PFSK-1 (cell line): Measurements from ENCODE around the gene ZNF384.

Experiments used
- POLR2AphosphoS5 ChIP-seq: IDR thresholded peaks from 2 replicates; pipeline ENCODE4 v1.6.1; 2012; ENCODE audit warnings: low read depth, mild to moderate bottlenecking, control low read depth, low read length, moderate library complexity
- TF ChIP-seq, protein P1 (sequence below), 2 experiments: IDR thresholded peaks; 2 replicates each; pipeline versions ENCODE4 v1.6.1 to v1.8.0; 2011 to 2012; ENCODE audit warnings: low read depth in 2 of 2, low read length in 2 of 2, control low read depth in 1 of 2, inconsistent platforms in 1 of 2, mild to moderate bottlenecking in 1 of 2, moderate library complexity in 1 of 2; ENCODE audit not compliant: insufficient read depth in 1 of 2

DNA sequence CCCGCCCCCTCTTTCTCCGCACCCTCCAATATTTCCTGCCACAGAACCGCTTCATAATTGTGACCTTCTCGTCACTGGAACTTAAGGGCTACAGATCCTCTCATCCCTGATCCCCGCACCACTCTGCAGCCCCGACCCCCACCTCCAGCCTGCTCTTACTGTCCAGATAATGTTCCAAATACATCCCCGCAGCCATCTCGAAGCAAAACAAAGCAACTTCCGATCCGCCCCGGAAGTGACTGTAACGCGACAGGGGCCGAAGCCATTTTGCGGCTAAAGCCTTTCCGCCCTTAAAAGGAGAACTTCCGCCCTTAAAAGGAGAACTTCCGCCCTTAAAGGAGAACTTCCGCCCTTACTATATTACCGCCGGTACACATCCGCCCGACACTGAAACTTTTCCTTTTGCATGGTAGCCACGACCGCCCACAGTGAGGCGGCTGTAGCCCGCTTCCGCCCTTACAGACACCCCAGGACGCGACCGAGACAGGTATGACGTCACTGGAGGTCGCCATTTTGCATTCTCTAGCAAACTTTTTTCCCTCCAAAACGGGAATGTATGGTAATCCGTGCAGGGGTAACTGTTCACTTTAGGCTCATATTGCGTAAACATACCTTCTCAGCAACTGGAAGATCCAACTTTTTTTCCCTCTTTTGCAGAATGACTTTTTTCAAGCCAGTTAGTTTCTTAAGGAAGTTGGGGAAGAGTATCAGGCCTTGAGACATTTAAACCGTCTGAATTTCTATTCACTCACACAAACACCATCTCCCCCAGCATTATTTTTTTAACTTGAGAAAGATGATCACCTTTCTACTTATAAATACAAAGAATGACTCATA, 26.1 kb downstream of the ZNF384 start, which contains the start of gene ING4:
- TF ChIP-seq, protein P1, sequence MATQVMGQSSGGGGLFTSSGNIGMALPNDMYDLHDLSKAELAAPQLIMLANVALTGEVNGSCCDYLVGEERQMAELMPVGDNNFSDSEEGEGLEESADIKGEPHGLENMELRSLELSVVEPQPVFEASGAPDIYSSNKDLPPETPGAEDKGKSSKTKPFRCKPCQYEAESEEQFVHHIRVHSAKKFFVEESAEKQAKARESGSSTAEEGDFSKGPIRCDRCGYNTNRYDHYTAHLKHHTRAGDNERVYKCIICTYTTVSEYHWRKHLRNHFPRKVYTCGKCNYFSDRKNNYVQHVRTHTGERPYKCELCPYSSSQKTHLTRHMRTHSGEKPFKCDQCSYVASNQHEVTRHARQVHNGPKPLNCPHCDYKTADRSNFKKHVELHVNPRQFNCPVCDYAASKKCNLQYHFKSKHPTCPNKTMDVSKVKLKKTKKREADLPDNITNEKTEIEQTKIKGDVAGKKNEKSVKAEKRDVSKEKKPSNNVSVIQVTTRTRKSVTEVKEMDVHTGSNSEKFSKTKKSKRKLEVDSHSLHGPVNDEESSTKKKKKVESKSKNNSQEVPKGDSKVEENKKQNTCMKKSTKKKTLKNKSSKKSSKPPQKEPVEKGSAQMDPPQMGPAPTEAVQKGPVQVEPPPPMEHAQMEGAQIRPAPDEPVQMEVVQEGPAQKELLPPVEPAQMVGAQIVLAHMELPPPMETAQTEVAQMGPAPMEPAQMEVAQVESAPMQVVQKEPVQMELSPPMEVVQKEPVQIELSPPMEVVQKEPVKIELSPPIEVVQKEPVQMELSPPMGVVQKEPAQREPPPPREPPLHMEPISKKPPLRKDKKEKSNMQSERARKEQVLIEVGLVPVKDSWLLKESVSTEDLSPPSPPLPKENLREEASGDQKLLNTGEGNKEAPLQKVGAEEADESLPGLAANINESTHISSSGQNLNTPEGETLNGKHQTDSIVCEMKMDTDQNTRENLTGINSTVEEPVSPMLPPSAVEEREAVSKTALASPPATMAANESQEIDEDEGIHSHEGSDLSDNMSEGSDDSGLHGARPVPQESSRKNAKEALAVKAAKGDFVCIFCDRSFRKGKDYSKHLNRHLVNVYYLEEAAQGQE (IDR thresholded peaks at IDR 0.05; ENCODE audit: insufficient read depth in 1 of 2, low read depth in 2 of 2, low read length in 2 of 2) = no peak
- TF ChIP-seq POLR2AphosphoS5 = no peak; the same call in 1 of the 2 replicates
